MCF 10A (cell line): Measurements from ENCODE around the gene CARS1. TPM values are rescaled to one million over a fixed set of nuclear protein-coding genes. Genes with fewer than 3 reads are reported as not detected.

Experiments
- BruUV-seq: library from RNA; stranded (reverse); fragments of 400-500 nt; replicated peaks from 2 replicates; lab custom pipeline; 2021; lab: Mats Ljungman, UMichigan
- CTCF ChIA-PET: fragments of 300-600 bp; sonication (Branson Sonifier 250); formaldehyde crosslinking; extraction: SDS; loops from one replicate; lab custom pipeline; 2021; ENCODE audit warnings: antibody characterized with exemption, inconsistent platforms; lab: Yijun Ruan, JAX
- POLR2A ChIA-PET: fragments of 300-600, 350-650 bp; sonication (Branson Sonifier 250); formaldehyde crosslinking; extraction: SDS; loops from one replicate; lab custom pipeline; 2020; ENCODE audit warnings: antibody characterized with exemption, inconsistent platforms; lab: Yijun Ruan, JAX
- DNase-seq: peaks from one replicate; pipeline ENCODE4 v3.0.0-alpha.2; 2018; ENCODE audit not compliant: unreplicated experiment
- H3K27ac Mint-ChIP-seq: one replicate; pipeline ENCODE4 v1.8.0; 2022; ENCODE audit warnings: mild to moderate bottlenecking, low read depth, mixed read lengths; ENCODE audit not compliant: unreplicated experiment
- H3K27me3 Mint-ChIP-seq: one replicate; pipeline ENCODE4 v1.8.0; 2022; ENCODE audit warnings: mixed read lengths; ENCODE audit not compliant: insufficient read depth, unreplicated experiment
- H3K36me3 Mint-ChIP-seq: one replicate; pipeline ENCODE4 v1.8.0; 2022; ENCODE audit warnings: mild to moderate bottlenecking, moderate library complexity, mixed read lengths; ENCODE audit not compliant: insufficient read depth, unreplicated experiment
- H3K4me1 Mint-ChIP-seq: one replicate; pipeline ENCODE4 v1.8.0; 2022; ENCODE audit warnings: mixed read lengths; ENCODE audit not compliant: insufficient read depth, unreplicated experiment
- H3K4me3 Mint-ChIP-seq: one replicate; pipeline ENCODE4 v1.8.0; 2022; ENCODE audit warnings: mild to moderate bottlenecking, moderate library complexity, mixed read lengths; ENCODE audit not compliant: unreplicated experiment
- H3K9me3 Mint-ChIP-seq: one replicate; pipeline ENCODE4 v1.8.0; 2022; ENCODE audit warnings: mixed read lengths; ENCODE audit not compliant: unreplicated experiment
- intact Hi-C: fragments of 100-400 bp; cut with micrococcal nuclease; formaldehyde crosslinking; loops from 2 replicates; pipeline ENCODE4 v1.14.1; 2022
- total RNA-seq: library from RNA; stranded (reverse); gene quantifications from 2 replicates; pipeline ENCODE4 v1.2.3, GENCODE V29; 2022
- TF ChIP-seq, protein P1 (sequence below): fragments of 200-600 bp; IDR thresholded peaks from one replicate; pipeline ENCODE4 v1.8.0; 2022; ENCODE audit warnings: antibody characterized with exemption, mild to moderate bottlenecking; ENCODE audit not compliant: unreplicated experiment

The CARS1 gene
- total RNA-seq, 1 experiment from 2014 or later = 150 TPM

DNA sequence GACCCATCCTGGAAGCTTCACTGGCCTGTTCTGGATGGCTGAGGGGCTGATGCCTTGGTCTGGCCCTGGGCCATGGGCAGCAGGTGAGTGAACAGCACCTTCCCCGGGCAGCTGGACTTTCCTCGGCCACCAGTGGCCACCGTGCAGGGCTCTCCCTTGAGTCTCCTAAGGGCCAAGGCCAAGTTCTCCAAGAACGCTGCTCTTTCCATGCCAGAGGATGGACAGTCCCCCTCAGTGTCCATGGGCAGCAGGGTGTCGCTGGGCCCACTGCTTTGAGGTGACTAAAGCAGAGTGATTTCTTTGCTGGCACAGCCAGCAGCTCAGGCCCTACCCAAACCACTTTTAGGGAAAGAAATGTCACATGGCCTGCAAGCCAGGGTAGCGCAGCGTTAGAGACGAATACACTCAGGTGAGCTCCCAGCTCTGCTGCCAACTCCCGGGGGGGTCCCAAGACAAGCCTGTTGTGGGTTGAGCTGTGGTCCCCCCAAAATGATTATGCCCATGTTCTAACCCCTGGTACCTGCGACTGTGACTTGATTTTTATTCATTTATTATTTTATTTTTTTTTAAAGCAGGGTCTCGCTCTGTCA lies 3.3 kb upstream of the CARS1 start:
- intact Hi-C loops = no loop called here
- peaks cover 16% of the 10 kb centered on the region for H3K4me1 Mint-ChIP-seq
- no peak for DNase-seq
- no peaks in the 10 kb centered on the region for H3K36me3 Mint-ChIP-seq
- TF ChIP-seq, protein P1, sequence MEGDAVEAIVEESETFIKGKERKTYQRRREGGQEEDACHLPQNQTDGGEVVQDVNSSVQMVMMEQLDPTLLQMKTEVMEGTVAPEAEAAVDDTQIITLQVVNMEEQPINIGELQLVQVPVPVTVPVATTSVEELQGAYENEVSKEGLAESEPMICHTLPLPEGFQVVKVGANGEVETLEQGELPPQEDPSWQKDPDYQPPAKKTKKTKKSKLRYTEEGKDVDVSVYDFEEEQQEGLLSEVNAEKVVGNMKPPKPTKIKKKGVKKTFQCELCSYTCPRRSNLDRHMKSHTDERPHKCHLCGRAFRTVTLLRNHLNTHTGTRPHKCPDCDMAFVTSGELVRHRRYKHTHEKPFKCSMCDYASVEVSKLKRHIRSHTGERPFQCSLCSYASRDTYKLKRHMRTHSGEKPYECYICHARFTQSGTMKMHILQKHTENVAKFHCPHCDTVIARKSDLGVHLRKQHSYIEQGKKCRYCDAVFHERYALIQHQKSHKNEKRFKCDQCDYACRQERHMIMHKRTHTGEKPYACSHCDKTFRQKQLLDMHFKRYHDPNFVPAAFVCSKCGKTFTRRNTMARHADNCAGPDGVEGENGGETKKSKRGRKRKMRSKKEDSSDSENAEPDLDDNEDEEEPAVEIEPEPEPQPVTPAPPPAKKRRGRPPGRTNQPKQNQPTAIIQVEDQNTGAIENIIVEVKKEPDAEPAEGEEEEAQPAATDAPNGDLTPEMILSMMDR = no peak
- H3K27me3 Mint-ChIP-seq = no peaks in the 10 kb centered on the region
- no peak overlapping the region for H3K4me3 Mint-ChIP-seq
- no peaks in the 10 kb centered on the region for H3K9me3 Mint-ChIP-seq
- no TSS peak for BruUV-seq
- H3K27ac Mint-ChIP-seq = no peak overlapping the region
- POLR2A ChIA-PET = interaction anchor here (0.9 to 1.1 kb wide), 2 partner anchors 11 to 24 kb away, joined by 3 to 4 read pairs; no protein-coding TSS in a partner anchor
- CTCF ChIA-PET = interaction anchor here (0.8 to 2.5 kb wide), 4 partner anchors 11 to 31 kb away, joined by 3 to 7 read pairs (median 4); no protein-coding TSS in a partner anchor

DNA sequence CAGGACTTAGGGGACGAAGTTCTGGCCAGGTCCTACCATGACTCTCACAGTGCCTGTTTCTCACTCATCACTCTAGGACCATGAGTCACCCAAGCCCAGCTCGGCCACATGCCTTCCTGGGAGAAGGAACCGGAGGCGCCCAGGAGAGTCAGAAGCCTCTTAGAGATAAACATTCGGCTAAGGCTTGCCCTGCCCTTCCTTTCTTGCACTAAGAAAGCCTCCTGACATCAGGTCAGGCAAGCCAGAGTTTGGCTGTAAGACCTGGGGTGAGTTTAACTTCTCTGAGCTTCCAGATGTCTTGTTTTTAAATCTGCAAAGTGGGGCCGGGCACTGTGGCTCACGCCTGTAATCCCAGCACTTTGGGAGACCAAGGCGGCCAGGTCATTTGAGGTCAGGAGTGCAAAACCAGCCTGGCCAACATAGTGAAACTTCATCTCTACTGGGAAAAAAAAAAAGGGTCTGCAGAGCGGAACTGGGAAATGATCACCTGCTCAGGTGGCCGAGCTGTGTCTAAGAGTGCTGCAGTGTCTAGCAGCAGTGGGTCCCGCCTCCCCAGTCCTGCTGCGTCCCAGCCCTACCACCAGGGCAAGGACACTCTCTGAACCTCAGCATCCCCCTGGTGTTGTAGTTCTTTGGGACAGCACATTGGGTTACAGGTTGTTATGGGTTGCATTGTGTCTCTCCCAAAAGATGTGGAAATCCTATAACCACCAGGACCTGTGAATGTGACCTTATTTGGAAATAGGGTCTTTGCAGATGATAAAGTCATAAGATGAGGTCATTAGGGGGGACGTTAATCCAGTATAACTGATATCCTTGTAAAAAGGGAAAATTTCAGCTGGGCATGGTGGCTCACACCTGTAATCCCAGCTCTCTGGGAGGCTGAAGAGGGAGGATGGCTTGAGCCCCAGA lies 1.8 kb upstream of the CARS1 start:
- Mint-ChIP-seq H3K27me3 (no peaks in the 10 kb centered on the region), H3K4me3 (peak overlapping the region; percentile 65), H3K27ac (peak overlapping the region; percentile 86), H3K4me1 (peaks cover 17% of the 10 kb centered on the region), H3K36me3 (peaks cover 15% of the 10 kb centered on the region), H3K9me3 (no peaks in the 10 kb centered on the region)
- TF ChIP-seq, protein P1 = no peak
- CTCF ChIA-PET = interaction anchor here (0.6 to 2.5 kb wide), 6 partner anchors 10 to 33 kb away, joined by 3 to 7 read pairs (median 3); no protein-coding TSS in a partner anchor
- no TSS peak for BruUV-seq
- peak; percentile 84 for DNase-seq
- POLR2A ChIA-PET = interaction anchor here (1.1 to 1.3 kb wide), 3 partner anchors 9 to 51 kb away, joined by 3 to 9 read pairs (median 4); no protein-coding TSS in a partner anchor
- intact Hi-C loops = no loop called here

DNA sequence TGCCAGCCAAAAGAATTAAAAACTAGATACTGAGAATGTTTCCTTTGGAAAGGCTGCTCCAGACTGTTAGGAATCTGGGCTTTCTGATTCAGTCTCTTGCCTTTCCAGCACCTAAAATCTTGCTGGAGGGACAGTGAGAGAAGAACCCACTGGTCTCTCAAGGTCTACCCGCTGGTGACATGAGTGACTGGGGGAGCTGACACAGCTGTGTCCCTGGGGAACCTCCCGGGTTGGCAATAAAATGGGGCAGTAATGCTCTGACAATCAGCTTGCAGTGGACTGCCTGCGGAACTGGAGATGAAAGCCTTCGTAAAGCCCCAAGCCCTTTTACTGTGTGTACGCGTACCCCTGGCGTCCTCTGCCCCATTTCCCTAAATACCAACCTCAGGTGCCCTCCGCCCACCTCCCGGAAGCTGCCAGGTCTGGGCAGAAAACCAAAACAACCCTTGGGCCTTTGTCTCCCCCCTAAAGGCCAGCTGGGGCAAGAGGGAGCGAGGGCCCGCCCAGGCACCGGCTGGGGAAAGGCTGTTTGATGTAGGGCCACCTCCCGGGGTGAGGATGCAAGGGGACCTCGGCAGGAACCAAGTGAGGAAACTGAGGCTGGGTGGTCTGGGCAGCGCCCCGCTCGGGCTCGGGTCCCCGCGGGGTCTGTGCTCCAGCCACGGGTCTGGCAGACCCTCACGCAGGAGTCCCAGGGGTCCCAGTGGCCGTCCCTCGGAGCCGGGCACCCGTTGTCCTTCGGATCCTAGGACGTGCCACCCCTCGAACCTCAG lies 741 bp downstream of the CARS1 start:
- Mint-ChIP-seq H3K9me3 (no peaks in the 10 kb centered on the region), H3K36me3 (peaks cover 28% of the 10 kb centered on the region), H3K27me3 (no peaks in the 10 kb centered on the region), H3K4me1 (peaks cover 15% of the 10 kb centered on the region), H3K27ac (peak overlapping the region; percentile 92), H3K4me3 (peak overlapping the region; percentile 96)
- intact Hi-C loops = no loop called here
- CTCF ChIA-PET = interaction anchor here (0.6 to 13.3 kb wide), 6 partner anchors 19 to 164 kb away, joined by 3 to 113 read pairs (median 3); no protein-coding TSS in a partner anchor
- BruUV-seq = no TSS peak
- DNase-seq = peak; percentile 33
- POLR2A ChIA-PET = interaction anchor here (0.6 to 2.0 kb wide), 15 partner anchors 8 to 66 kb away, joined by 3 to 21 read pairs (median 4); no protein-coding TSS in a partner anchor
- TF ChIP-seq, protein P1 = no peak
